GM12892 (cell line): ENCODE results near the gene UBD.

ENCODE experiments used
- POLR2A ChIP-seq: IDR thresholded peaks from 2 replicates; pipeline ENCODE4 v1.6.1; 2011; ENCODE audit warnings: low read depth, low read length, control low read depth
- POLR2AphosphoS5 ChIP-seq: IDR thresholded peaks from 2 replicates; pipeline ENCODE4 v1.6.1; 2011; ENCODE audit warnings: low read depth, low read length, control low read depth
- TAF1 ChIP-seq: IDR thresholded peaks from 2 replicates; pipeline ENCODE4 v1.6.1; 2011; ENCODE audit warnings: low read depth, mild to moderate bottlenecking, control low read depth, low read length, borderline replicate concordance

DNA sequence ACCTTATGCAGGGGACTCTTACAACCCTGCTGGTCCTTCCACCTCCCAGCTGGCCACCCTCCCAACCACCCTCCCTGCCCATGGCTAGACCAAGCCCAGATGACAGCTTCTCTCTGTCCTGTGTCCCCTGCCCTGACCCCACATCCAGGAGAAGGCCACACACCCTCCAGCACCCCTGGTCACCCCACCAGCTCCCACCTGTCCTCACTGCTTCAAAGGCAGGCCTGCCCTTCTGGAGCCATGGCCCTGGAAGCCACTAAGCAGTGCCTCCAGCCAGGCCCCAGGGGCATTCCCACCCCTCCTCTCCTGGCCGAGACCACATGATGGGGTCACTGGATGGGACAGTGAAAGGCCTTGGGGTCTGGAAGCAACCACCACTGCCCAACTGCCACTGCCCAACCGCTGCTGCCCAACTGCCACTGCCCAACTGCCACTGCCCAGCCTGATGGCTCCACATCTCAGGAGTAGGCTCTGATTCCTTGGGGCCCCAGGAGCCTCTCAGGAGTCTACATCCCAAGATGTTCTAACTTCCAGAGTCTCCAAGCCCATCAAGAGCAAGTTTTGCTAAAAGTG lies 30.5 kb downstream of the UBD start:
- TF ChIP-seq POLR2AphosphoS5 (no peak), POLR2A (no peak), TAF1 (no peak)
